HepG2 (cell line): ENCODE data around the gene PIM3. TPM values are rescaled to one million over a fixed set of nuclear protein-coding genes. Genes with fewer than 3 reads are reported as not detected.
A peak's percentile ranks its signal among the peaks of the same experiment; 100 is the strongest.

Experiments
- FOSL1 ChIP-seq: sonication (generic); formaldehyde crosslinking; IDR thresholded peaks from 2 replicates; pipeline ENCODE4 v1.9.0; 2021; ENCODE audit warnings: missing genetic modification reagents, borderline replicate concordance
- NFE2L1 ChIP-seq: sonication (generic); formaldehyde crosslinking; IDR thresholded peaks from 2 replicates; pipeline ENCODE4 v1.4.0; 2020; ENCODE audit warnings: missing genetic modification reagents, mild to moderate bottlenecking, borderline replicate concordance
- TBP ChIP-seq: sonication (generic); formaldehyde crosslinking; IDR thresholded peaks from 2 replicates; pipeline ENCODE4 v1.5.0; 2020; ENCODE audit warnings: missing genetic modification reagents
- ZBTB8A ChIP-seq: sonication (generic); formaldehyde crosslinking; IDR thresholded peaks from 2 replicates; pipeline ENCODE4 v1.4.0; 2020; ENCODE audit warnings: mild to moderate bottlenecking, low read depth, missing genetic modification reagents, borderline replicate concordance
- ZNF143 ChIP-seq: sonication (generic); formaldehyde crosslinking; IDR thresholded peaks from 2 replicates; pipeline ENCODE4 v1.4.0; 2020; ENCODE audit warnings: missing genetic modification reagents
- ZNF225 ChIP-seq: sonication (generic); formaldehyde crosslinking; IDR thresholded peaks from 2 replicates; pipeline ENCODE4 v1.4.0; 2020; ENCODE audit warnings: mild to moderate bottlenecking, missing genetic modification reagents
- ZNF232 ChIP-seq: sonication (generic); formaldehyde crosslinking; IDR thresholded peaks from 2 replicates; pipeline ENCODE4 v1.4.0; 2020; ENCODE audit warnings: missing genetic modification reagents, borderline replicate concordance
- ZNF333 ChIP-seq: sonication (generic); formaldehyde crosslinking; IDR thresholded peaks from 2 replicates; pipeline ENCODE4 v1.4.0; 2020; ENCODE audit warnings: mild to moderate bottlenecking, missing genetic modification reagents, borderline replicate concordance
- ZNF775 ChIP-seq: sonication (generic); formaldehyde crosslinking; IDR thresholded peaks from 2 replicates; pipeline ENCODE4 v1.4.0; 2020; ENCODE audit warnings: missing genetic modification reagents, mild to moderate bottlenecking, moderate library complexity, borderline replicate concordance
- ZSCAN9 ChIP-seq: IDR thresholded peaks from 2 replicates; pipeline ENCODE4 v1.6.1; 2016; ENCODE audit warnings: borderline replicate concordance
- polyA plus RNA-seq, 8 experiments: library from polyadenylated mRNA; depleted of rRNA in 3 of 8; stranded (reverse) in 7 of 8; unstranded in 1 of 8; fragments of >200 nt; fragmentation: Illumina TruSeq in 4 of 8; extraction: Trizol in 4 of 8; gene quantifications; 2 replicates each; pipeline versions ENCODE4 v1.2.1 to v1.2.3, GENCODE V29; 2011 to 2016; ENCODE audit warnings: low read depth in 4 of 8, missing spikeins in 1 of 8, mixed read lengths in 1 of 8; ENCODE audit not compliant: insufficient read depth in 1 of 8
- total RNA-seq, 5 experiments: library from RNA; depleted of rRNA; stranded (reverse); fragments of >200 nt; fragmentation: Illumina TruSeq; extraction: Trizol; gene quantifications; 2 replicates each; pipeline ENCODE4 v1.2.3, GENCODE V29; 2016; ENCODE audit warnings: low read depth in 1 of 5
- TF ChIP-seq, protein P1 (sequence below), 2 experiments: sonication (generic) in 1 of 2; formaldehyde crosslinking in 1 of 2; IDR thresholded peaks; 2 replicates each; pipeline versions ENCODE4 v1.5.1 to v1.6.1; 2011 to 2020; ENCODE audit warnings: borderline replicate concordance in 1 of 2, low read depth in 1 of 2, low read length in 1 of 2, mild to moderate bottlenecking in 1 of 2, missing genetic modification reagents in 1 of 2, moderate library complexity in 1 of 2
- TF ChIP-seq, protein P2 (sequence below): sonication (generic); formaldehyde crosslinking; IDR thresholded peaks from 2 replicates; pipeline ENCODE4 v1.4.0; 2020; ENCODE audit warnings: missing genetic modification reagents
- TF ChIP-seq, protein P3 (sequence below): sonication (generic); formaldehyde crosslinking; IDR thresholded peaks from 2 replicates; pipeline ENCODE4 v1.5.1; 2020; ENCODE audit warnings: missing genetic modification reagents, mild to moderate bottlenecking, borderline replicate concordance
- TF ChIP-seq, protein P4 (sequence below): sonication (generic); formaldehyde crosslinking; IDR thresholded peaks from 2 replicates; pipeline ENCODE4 v1.4.0; 2020; ENCODE audit warnings: mild to moderate bottlenecking, missing genetic modification reagents
- TF ChIP-seq, protein P5 (sequence below): fragments of 450-650 bp; IDR thresholded peaks from 2 replicates; pipeline ENCODE4 v1.6.1; 2016
- TF ChIP-seq, protein P6 (sequence below): sonication (generic); formaldehyde crosslinking; IDR thresholded peaks from 2 replicates; pipeline ENCODE4 v1.9.0; 2022; ENCODE audit warnings: low read depth, missing genetic modification reagents

Gene PIM3
- total and polyA plus RNA-seq, 2 of the 13 experiments (the other 11 are each of a cell fraction or from before 2014, with no cell fraction given): 21.6 to 31.2 TPM

DNA sequence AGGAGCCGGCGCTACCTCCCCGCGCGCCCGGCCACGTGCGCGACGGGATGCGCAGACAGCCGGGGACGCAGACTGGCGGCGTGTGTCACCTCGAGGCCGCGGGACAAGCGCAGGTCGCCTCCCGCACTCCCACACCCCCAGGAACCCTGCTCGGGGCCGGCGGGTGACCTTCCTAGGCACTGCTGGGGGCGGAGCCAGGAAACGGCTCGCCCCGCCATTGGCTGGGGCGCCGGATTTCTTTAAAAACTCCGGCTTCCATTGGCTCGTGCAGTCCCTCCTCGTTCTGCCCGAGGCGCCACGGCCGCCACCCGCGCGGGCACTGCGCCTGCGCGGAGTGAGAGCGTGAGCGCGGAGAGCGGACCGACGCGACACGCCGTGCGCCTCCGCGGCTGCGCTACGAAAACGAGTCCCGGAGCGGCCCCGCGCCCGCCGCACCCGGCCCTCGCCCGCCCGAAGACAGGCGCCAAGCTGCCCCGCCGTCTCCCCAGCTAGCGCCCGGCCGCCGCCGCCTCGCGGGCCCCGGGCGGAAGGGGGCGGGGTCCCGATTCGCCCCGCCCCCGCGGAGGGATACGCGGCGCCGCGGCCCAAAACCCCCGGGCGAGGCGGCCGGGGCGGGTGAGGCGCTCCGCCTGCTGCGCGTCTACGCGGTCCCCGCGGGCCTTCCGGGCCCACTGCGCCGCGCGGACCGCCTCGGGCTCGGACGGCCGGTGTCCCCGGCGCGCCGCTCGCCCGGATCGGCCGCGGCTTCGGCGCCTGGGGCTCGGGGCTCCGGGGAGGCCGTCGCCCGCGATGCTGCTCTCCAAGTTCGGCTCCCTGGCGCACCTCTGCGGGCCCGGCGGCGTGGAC is at the start of gene PIM3 (continued):
- TF ChIP-seq, protein P1, sequence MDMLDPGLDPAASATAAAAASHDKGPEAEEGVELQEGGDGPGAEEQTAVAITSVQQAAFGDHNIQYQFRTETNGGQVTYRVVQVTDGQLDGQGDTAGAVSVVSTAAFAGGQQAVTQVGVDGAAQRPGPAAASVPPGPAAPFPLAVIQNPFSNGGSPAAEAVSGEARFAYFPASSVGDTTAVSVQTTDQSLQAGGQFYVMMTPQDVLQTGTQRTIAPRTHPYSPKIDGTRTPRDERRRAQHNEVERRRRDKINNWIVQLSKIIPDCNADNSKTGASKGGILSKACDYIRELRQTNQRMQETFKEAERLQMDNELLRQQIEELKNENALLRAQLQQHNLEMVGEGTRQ (IDR thresholded peaks at IDR 0.05; ENCODE audit: low read depth, low read length): no peak
- TF ChIP-seq, protein P1 (CRISPR knock-in tag; IDR thresholded peaks at IDR 0.05; ENCODE audit: borderline replicate concordance): no peak
- TF ChIP-seq, protein P2, sequence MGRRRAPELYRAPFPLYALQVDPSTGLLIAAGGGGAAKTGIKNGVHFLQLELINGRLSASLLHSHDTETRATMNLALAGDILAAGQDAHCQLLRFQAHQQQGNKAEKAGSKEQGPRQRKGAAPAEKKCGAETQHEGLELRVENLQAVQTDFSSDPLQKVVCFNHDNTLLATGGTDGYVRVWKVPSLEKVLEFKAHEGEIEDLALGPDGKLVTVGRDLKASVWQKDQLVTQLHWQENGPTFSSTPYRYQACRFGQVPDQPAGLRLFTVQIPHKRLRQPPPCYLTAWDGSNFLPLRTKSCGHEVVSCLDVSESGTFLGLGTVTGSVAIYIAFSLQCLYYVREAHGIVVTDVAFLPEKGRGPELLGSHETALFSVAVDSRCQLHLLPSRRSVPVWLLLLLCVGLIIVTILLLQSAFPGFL (CRISPR knock-in tag): no peak
- TF ChIP-seq NFE2L1 (CRISPR knock-in tag): no peak
- TF ChIP-seq, protein P3, sequence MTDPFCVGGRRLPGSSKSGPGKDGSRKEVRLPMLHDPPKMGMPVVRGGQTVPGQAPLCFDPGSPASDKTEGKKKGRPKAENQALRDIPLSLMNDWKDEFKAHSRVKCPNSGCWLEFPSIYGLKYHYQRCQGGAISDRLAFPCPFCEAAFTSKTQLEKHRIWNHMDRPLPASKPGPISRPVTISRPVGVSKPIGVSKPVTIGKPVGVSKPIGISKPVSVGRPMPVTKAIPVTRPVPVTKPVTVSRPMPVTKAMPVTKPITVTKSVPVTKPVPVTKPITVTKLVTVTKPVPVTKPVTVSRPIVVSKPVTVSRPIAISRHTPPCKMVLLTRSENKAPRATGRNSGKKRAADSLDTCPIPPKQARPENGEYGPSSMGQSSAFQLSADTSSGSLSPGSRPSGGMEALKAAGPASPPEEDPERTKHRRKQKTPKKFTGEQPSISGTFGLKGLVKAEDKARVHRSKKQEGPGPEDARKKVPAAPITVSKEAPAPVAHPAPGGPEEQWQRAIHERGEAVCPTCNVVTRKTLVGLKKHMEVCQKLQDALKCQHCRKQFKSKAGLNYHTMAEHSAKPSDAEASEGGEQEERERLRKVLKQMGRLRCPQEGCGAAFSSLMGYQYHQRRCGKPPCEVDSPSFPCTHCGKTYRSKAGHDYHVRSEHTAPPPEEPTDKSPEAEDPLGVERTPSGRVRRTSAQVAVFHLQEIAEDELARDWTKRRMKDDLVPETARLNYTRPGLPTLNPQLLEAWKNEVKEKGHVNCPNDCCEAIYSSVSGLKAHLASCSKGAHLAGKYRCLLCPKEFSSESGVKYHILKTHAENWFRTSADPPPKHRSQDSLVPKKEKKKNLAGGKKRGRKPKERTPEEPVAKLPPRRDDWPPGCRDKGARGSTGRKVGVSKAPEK (CRISPR knock-in tag): no peak
- TF ChIP-seq ZNF232 (CRISPR knock-in tag): peak; percentile 62; the same call in 1 of the 2 replicates
- TF ChIP-seq, protein P4, sequence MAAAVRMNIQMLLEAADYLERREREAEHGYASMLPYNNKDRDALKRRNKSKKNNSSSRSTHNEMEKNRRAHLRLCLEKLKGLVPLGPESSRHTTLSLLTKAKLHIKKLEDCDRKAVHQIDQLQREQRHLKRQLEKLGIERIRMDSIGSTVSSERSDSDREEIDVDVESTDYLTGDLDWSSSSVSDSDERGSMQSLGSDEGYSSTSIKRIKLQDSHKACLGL (CRISPR knock-in tag): peak; percentile 94
- TF ChIP-seq, protein P5, sequence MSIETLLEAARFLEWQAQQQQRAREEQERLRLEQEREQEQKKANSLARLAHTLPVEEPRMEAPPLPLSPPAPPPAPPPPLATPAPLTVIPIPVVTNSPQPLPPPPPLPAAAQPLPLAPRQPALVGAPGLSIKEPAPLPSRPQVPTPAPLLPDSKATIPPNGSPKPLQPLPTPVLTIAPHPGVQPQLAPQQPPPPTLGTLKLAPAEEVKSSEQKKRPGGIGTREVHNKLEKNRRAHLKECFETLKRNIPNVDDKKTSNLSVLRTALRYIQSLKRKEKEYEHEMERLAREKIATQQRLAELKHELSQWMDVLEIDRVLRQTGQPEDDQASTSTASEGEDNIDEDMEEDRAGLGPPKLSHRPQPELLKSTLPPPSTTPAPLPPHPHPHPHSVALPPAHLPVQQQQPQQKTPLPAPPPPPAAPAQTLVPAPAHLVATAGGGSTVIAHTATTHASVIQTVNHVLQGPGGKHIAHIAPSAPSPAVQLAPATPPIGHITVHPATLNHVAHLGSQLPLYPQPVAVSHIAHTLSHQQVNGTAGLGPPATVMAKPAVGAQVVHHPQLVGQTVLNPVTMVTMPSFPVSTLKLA: peak; percentile 50
- TF ChIP-seq ZBTB8A (CRISPR knock-in tag): no peak
- peak; percentile 51; the same call in 1 of the 2 replicates for TF ChIP-seq ZNF143 (CRISPR knock-in tag)
- peak; percentile 62; the same call in 1 of the 2 replicates for TF ChIP-seq ZNF225 (CRISPR knock-in tag)
- TF ChIP-seq ZSCAN9 (CRISPR knock-in tag): peak; percentile 46; the same call in 1 of the 2 replicates
- TF ChIP-seq, protein P6, sequence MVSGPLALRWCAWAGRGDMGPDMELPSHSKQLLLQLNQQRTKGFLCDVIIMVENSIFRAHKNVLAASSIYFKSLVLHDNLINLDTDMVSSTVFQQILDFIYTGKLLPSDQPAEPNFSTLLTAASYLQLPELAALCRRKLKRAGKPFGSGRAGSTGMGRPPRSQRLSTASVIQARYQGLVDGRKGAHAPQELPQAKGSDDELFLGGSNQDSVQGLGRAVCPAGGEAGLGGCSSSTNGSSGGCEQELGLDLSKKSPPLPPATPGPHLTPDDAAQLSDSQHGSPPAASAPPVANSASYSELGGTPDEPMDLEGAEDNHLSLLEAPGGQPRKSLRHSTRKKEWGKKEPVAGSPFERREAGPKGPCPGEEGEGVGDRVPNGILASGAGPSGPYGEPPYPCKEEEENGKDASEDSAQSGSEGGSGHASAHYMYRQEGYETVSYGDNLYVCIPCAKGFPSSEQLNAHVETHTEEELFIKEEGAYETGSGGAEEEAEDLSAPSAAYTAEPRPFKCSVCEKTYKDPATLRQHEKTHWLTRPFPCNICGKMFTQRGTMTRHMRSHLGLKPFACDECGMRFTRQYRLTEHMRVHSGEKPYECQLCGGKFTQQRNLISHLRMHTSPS (CRISPR knock-in tag): no peak
- no peak for TF ChIP-seq FOSL1 (CRISPR knock-in tag)
- TF ChIP-seq TBP (CRISPR knock-in tag): no peak
- TF ChIP-seq ZNF333 (CRISPR knock-in tag): no peak
- TF ChIP-seq ZNF775: no peak
